ENCODE data around the gene SH3RF2. TPM values are rescaled to one million over a fixed set of nuclear protein-coding genes. Genes with fewer than 3 reads are reported as not detected.

SH3RF2 gene
- total and polyA plus RNA-seq, 10 of the 15 experiments (the other 5 are each of a cell fraction or from before 2014, with no cell fraction given), result 0.15 TPM; not detected in 9

- intact Hi-C loops (cut with micrococcal nuclease; ENCODE audit: unreplicated experiment) (no loop called here), in situ Hi-C loops (cut with MboI) (no loop called here)
- ATAC-seq (no peak), FAIRE-seq (no peak), DNase-seq (ENCODE audit: low read depth, low spot score) (no peak)
- Histone ChIP-seq H3K9me3 (replicated peaks; ENCODE audit: control insufficient read depth, insufficient read depth, low read length) (no peaks in the 10 kb centered on the region), H3K9ac (ENCODE audit: control insufficient read depth, insufficient read depth, low read length) (no peak overlapping the region), H3K4me3 (no peak overlapping the region), H3K27ac (ENCODE audit: control insufficient read depth, insufficient read depth) (no peak overlapping the region), H3K4me1 (ENCODE audit: control insufficient read depth, insufficient read depth, low read length) (peaks cover 8% of the 10 kb centered on the region), H3K36me3 (ENCODE audit: control insufficient read depth in 2 of 2, insufficient read depth in 2 of 2, low read length in 1 of 2) (no peaks in the 10 kb centered on the region), H4K20me1 (ENCODE audit: control insufficient read depth, insufficient read depth) (no peaks in the 10 kb centered on the region), H3K27me3 (replicated peaks in 1 of 2; ENCODE audit: control insufficient read depth in 2 of 2, insufficient read depth in 2 of 2, low read length in 1 of 2) (no peaks in the 10 kb centered on the region), H3K4me2 (ENCODE audit: control insufficient read depth, insufficient read depth) (no peak overlapping the region), H3K79me2 (ENCODE audit: control insufficient read depth, insufficient read depth, low read length) (no peaks in the 10 kb centered on the region), H2AFZ (ENCODE audit: control insufficient read depth, low read depth, low read length) (no peak overlapping the region)
- RAD21 ChIA-PET (ENCODE audit: unreplicated experiment), result interaction anchor here (0.6 kb wide), 1 partner anchor 24 kb away, joined by 3 read pairs; no protein-coding TSS in a partner anchor
- POLR2A ChIA-PET, result no interaction called here
- no TSS peak for BruUV-seq (replicated peaks)
- TF ChIP-seq YY1 (IDR thresholded peaks at IDR 0.05; ENCODE audit: low read depth, low read length) (no peak), MEF2B (IDR thresholded peaks at IDR 0.05; ENCODE audit: partially characterized antibody, poor library complexity, severe bottlenecking) (no peak), SPI1 (IDR thresholded peaks at IDR 0.05; ENCODE audit: borderline replicate concordance, insufficient read depth, low read depth, low read length) (peak; percentile 43; the same call in 1 of the 2 replicates)
- CTCF ChIA-PET, result no interaction called here
- SMC1A ChIA-PET (ENCODE audit: uncharacterized antibody, unreplicated experiment), result no interaction called here
- 65% methylated on average over 4 of the region's 4 CpGs for WGBS (ENCODE audit: insufficient coverage, insufficient replicate concordance, low lambda C conversion rate, missing lambda C conversion rate)
Observed at GRCh38 chr5:146076455-146076854, 140.1 kb downstream of the SH3RF2 start.

GRCh38 chr5:146078566-146078965, 142.2 kb downstream of the SH3RF2 start:
- no peak for FAIRE-seq
- no peaks in the 10 kb centered on the region for H3K9me3 ChIP-seq (replicated peaks; ENCODE audit: control insufficient read depth, insufficient read depth, low read length)
- H3K27me3 ChIP-seq (replicated peaks in 1 of 2; ENCODE audit: control insufficient read depth in 2 of 2, insufficient read depth in 2 of 2, low read length in 1 of 2), result no peaks in the 10 kb centered on the region
- H3K4me3 ChIP-seq, result no peak overlapping the region
- H2AFZ ChIP-seq (ENCODE audit: control insufficient read depth, low read depth, low read length), result no peak overlapping the region
- SMC1A ChIA-PET (ENCODE audit: uncharacterized antibody, unreplicated experiment), result no interaction called here
- H3K4me1 ChIP-seq (ENCODE audit: control insufficient read depth, insufficient read depth, low read length), result peaks cover 25% of the 10 kb centered on the region
- no peak overlapping the region for H3K27ac ChIP-seq (ENCODE audit: control insufficient read depth, insufficient read depth)
- DNase-seq (ENCODE audit: low read depth, low spot score), result no peak
- no peak overlapping the region for H3K4me2 ChIP-seq (ENCODE audit: control insufficient read depth, insufficient read depth)
- H3K36me3 ChIP-seq (ENCODE audit: control insufficient read depth in 2 of 2, insufficient read depth in 2 of 2, low read length in 1 of 2), result no peaks in the 10 kb centered on the region
- no peak for ATAC-seq
- RAD21 ChIA-PET (ENCODE audit: unreplicated experiment), result no interaction called here
- no peaks in the 10 kb centered on the region for H3K79me2 ChIP-seq (ENCODE audit: control insufficient read depth, insufficient read depth, low read length)
- TF ChIP-seq HDGF (IDR thresholded peaks at IDR 0.05) (no peak), ZBED1 (IDR thresholded peaks at IDR 0.05; ENCODE audit: borderline replicate concordance) (no peak), HCFC1 (IDR thresholded peaks at IDR 0.05; ENCODE audit: low read length) (no peak), POU2F2 (IDR thresholded peaks at IDR 0.05; ENCODE audit: borderline replicate concordance, low read depth, low read length) (no peak), SREBF2 (IDR thresholded peaks at IDR 0.05; ENCODE audit: low read length) (no peak)
- intact Hi-C loops (cut with micrococcal nuclease; ENCODE audit: unreplicated experiment), result no loop called here
- no peak overlapping the region for H3K9ac ChIP-seq (ENCODE audit: control insufficient read depth, insufficient read depth, low read length)
- POLR2A ChIA-PET, result no interaction called here
- CTCF ChIA-PET, result no interaction called here
- in situ Hi-C loops (cut with MboI), result no loop called here
- H4K20me1 ChIP-seq (ENCODE audit: control insufficient read depth, insufficient read depth), result no peaks in the 10 kb centered on the region
- BruUV-seq (replicated peaks), result no TSS peak
- 6% methylated on average over 2 of the region's 2 CpGs for WGBS (ENCODE audit: insufficient coverage, insufficient replicate concordance, low lambda C conversion rate, missing lambda C conversion rate)

Measured in GM12878 (cell line).